Measurements from ENCODE around the gene COL18A1. TPM values are rescaled to one million over a fixed set of nuclear protein-coding genes. Genes with fewer than 3 reads are reported as not detected.

COL18A1 gene
- polyA plus RNA-seq, 1 donor (not counting 4 experiments of a cell fraction or from before 2014, with no cell fraction given), result 13.0 TPM

DNA sequence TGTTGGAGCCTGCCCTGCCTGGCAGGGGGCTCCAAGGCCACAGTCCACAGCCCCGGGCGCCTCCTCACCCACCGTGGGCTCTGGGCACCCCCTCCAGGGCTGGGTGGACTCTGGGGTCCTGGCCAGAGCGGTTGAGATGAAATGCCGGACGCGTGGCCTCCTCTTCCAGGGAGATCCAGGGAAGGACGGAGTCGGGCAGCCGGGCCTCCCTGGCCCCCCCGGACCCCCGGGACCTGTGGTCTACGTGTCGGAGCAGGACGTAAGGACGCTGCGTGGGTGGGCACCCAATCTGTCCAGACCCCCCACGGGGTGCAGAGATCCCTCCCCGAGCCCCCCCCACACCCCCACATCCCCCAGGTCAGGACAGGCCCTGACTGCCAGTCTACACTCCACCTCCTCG lies 86.1 kb downstream of the COL18A1 start:
- Histone ChIP-seq H3K9me1 (ENCODE audit: control insufficient read depth, extremely low read depth, insufficient read depth, low read length) (no peaks in the 10 kb centered on the region), H3K27me3 (ENCODE audit: control insufficient read depth, extremely low read depth, insufficient read depth, low read length) (no peaks in the 10 kb centered on the region), H3K36me3 (ENCODE audit: control insufficient read depth in 2 of 2, extremely low read depth in 1 of 2, insufficient read depth in 2 of 2, low read length in 2 of 2) (peaks cover 5 to 6% of the 10 kb centered on the region in 2 experiments), H3K27ac (ENCODE audit: control insufficient read depth, insufficient read depth, low read length) (no peak overlapping the region), H4K20me1 (ENCODE audit: control insufficient read depth, extremely low read depth, insufficient read depth, low read length) (no peaks in the 10 kb centered on the region), H3K4me1 (ENCODE audit: control insufficient read depth, extremely low read depth, insufficient read depth, low read length) (no peaks in the 10 kb centered on the region), H3K4me2 (ENCODE audit: control insufficient read depth, extremely low read depth, insufficient read depth, low read depth, low read length) (no peak overlapping the region), H3K4me3 (ENCODE audit: control insufficient read depth in 2 of 3, extremely low read depth in 1 of 3, insufficient read depth in 2 of 3, low read depth in 1 of 3, low read length in 3 of 3) (no peak overlapping the region), H3K9ac (ENCODE audit: control insufficient read depth, extremely low read depth, insufficient read depth, low read length) (no peak overlapping the region), H3K9me3 (ENCODE audit: control insufficient read depth, low read depth, low read length) (no peaks in the 10 kb centered on the region), H3K79me2 (ENCODE audit: control insufficient read depth, insufficient read depth, low read length) (no peaks in the 10 kb centered on the region), H2AFZ (ENCODE audit: control insufficient read depth, low read length) (no peak overlapping the region)
- DNase-seq (ENCODE audit: low read depth, low spot score) (no peak), FAIRE-seq (no peak)
- TF ChIP-seq, protein P1, sequence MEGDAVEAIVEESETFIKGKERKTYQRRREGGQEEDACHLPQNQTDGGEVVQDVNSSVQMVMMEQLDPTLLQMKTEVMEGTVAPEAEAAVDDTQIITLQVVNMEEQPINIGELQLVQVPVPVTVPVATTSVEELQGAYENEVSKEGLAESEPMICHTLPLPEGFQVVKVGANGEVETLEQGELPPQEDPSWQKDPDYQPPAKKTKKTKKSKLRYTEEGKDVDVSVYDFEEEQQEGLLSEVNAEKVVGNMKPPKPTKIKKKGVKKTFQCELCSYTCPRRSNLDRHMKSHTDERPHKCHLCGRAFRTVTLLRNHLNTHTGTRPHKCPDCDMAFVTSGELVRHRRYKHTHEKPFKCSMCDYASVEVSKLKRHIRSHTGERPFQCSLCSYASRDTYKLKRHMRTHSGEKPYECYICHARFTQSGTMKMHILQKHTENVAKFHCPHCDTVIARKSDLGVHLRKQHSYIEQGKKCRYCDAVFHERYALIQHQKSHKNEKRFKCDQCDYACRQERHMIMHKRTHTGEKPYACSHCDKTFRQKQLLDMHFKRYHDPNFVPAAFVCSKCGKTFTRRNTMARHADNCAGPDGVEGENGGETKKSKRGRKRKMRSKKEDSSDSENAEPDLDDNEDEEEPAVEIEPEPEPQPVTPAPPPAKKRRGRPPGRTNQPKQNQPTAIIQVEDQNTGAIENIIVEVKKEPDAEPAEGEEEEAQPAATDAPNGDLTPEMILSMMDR (optimal IDR thresholded peaks at IDR 0.05 in 1 of 3, IDR thresholded peaks at IDR 0.05 in 1 of 3, conservative IDR thresholded peaks at IDR 0.05 in 1 of 3; ENCODE audit: extremely low read depth in 1 of 3, insufficient read depth in 2 of 3, low read length in 3 of 3), result no peak
- TF ChIP-seq EZH2 (IDR thresholded peaks at IDR 0.05; ENCODE audit: low read length), result no peak
- dilution Hi-C loops (cut with MboI; ENCODE audit: extremely low pct_ligation_motif_present, low sequenced_read_pairs), result no loop called here

DNA sequence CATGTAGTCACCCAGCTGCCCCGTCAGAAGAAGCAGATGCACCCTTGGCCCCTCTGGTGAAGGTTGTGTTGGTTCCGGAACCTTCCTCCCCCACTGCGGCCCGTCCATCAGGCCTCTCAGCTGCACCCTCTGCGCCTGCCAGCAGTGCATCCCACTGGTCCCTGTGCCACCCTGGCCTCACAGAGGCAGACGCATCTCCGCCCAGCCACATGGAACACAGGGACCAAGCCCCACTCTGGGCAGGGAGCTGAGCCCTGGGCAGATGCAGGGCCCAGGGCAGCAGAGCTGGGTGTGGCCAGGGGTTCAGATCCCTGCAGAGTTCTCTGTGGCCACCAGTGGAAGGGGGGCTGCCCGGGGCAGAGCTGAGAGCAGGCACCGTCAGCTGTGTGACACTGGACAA lies 86.7 kb downstream of the COL18A1 start:
- peaks cover 6 to 9% of the 10 kb centered on the region in 2 experiments for H3K36me3 ChIP-seq (ENCODE audit: control insufficient read depth in 2 of 2, extremely low read depth in 1 of 2, insufficient read depth in 2 of 2, low read length in 2 of 2)

More for the DNA sequence above, 86.7 kb downstream of the COL18A1 start:
- H3K4me2 ChIP-seq (ENCODE audit: control insufficient read depth, extremely low read depth, insufficient read depth, low read depth, low read length), result no peak overlapping the region
- no peaks in the 10 kb centered on the region for H4K20me1 ChIP-seq (ENCODE audit: control insufficient read depth, extremely low read depth, insufficient read depth, low read length)
- no peaks in the 10 kb centered on the region for H3K9me3 ChIP-seq (ENCODE audit: control insufficient read depth, low read depth, low read length)
- H3K9me1 ChIP-seq (ENCODE audit: control insufficient read depth, extremely low read depth, insufficient read depth, low read length), result no peaks in the 10 kb centered on the region
- no peak overlapping the region for H3K27ac ChIP-seq (ENCODE audit: control insufficient read depth, insufficient read depth, low read length)
- TF ChIP-seq, protein P1 (optimal IDR thresholded peaks at IDR 0.05 in 1 of 3, IDR thresholded peaks at IDR 0.05 in 1 of 3, conservative IDR thresholded peaks at IDR 0.05 in 1 of 3; ENCODE audit: extremely low read depth in 1 of 3, insufficient read depth in 2 of 3, low read length in 3 of 3), result no peak
- TF ChIP-seq EZH2 (IDR thresholded peaks at IDR 0.05; ENCODE audit: low read length), result no peak
- no peak overlapping the region for H3K4me3 ChIP-seq (ENCODE audit: control insufficient read depth in 2 of 3, extremely low read depth in 1 of 3, insufficient read depth in 2 of 3, low read depth in 1 of 3, low read length in 3 of 3)
- no peak overlapping the region for H3K9ac ChIP-seq (ENCODE audit: control insufficient read depth, extremely low read depth, insufficient read depth, low read length)
- no peaks in the 10 kb centered on the region for H3K27me3 ChIP-seq (ENCODE audit: control insufficient read depth, extremely low read depth, insufficient read depth, low read length)
- H2AFZ ChIP-seq (ENCODE audit: control insufficient read depth, low read length), result no peak overlapping the region
- H3K79me2 ChIP-seq (ENCODE audit: control insufficient read depth, insufficient read depth, low read length), result no peaks in the 10 kb centered on the region
- no peaks in the 10 kb centered on the region for H3K4me1 ChIP-seq (ENCODE audit: control insufficient read depth, extremely low read depth, insufficient read depth, low read length)
- FAIRE-seq (no peak), DNase-seq (ENCODE audit: low read depth, low spot score) (no peak)
- dilution Hi-C loops (cut with MboI; ENCODE audit: extremely low pct_ligation_motif_present, low sequenced_read_pairs), result no loop called here

All from keratinocyte (primary cell).